Measurements from ENCODE around the gene KCNQ1. TPM values are rescaled to one million over a fixed set of nuclear protein-coding genes. Genes with fewer than 3 reads are reported as not detected.

The KCNQ1 gene
- total RNA-seq, 1 experiment from 2014 or later = not detected

DNA sequence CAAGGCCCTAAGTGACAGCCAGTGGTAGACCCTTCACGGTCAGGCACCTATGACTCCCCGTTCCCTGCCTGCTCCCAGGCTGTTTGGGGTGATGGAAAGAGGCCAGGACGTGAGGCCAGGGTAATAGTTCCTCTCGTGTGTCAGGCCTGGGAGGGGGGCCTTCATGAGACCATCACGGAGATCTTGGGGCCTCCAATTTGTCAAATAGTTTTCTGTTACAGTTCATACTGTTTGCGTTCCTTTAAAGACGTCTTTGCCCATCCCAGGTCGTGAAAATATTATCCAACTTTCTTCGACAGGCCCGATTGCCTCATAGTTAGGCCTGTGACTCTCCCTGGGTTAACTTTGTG lies 317.2 kb downstream of the KCNQ1 start:
- Histone ChIP-seq H3K27ac (no peak overlapping the region), H3K9me3 (replicated peaks) (peaks cover 2% of the 10 kb centered on the region), H3K36me3 (no peaks in the 10 kb centered on the region), H3K4me1 (no peaks in the 10 kb centered on the region), H3K4me3 (no peak overlapping the region), H3K27me3 (no peaks in the 10 kb centered on the region)
- no peak for DNase-seq

GRCh38 chr11:2762451-2762850 lies 317.6 kb downstream of the KCNQ1 start:
- Histone ChIP-seq H3K27ac (no peak overlapping the region), H3K9me3 (replicated peaks) (no peaks in the 10 kb centered on the region; the same call in 1 of the 2 replicates), H3K27me3 (no peaks in the 10 kb centered on the region), H3K4me3 (no peak overlapping the region), H3K36me3 (no peaks in the 10 kb centered on the region), H3K4me1 (no peaks in the 10 kb centered on the region)
- no peak for DNase-seq

DNA sequence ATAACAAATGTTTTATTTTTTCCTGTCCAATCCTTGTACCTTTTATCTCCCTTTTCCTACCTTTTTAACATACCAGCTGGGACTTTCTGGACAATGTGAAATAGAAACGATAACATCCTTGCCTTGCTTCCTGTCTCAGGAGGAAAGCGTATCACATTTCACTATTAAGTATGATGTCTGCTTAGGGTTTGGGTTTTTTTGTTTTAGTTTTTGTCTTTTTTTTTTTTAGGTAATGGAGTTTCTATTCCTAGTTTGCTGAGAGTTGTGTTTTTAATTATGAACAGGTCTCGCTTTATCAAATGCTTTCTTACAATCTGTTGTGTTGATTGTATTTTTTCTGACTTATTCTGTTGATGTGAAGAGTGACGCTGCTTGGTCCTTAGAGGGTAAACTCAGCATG lies 319.2 kb downstream of the KCNQ1 start:
- Histone ChIP-seq H3K36me3 (no peaks in the 10 kb centered on the region), H3K4me1 (no peaks in the 10 kb centered on the region), H3K27me3 (no peaks in the 10 kb centered on the region), H3K9me3 (replicated peaks) (no peaks in the 10 kb centered on the region), H3K4me3 (no peak overlapping the region), H3K27ac (no peak overlapping the region)
- no peak for DNase-seq

DNA sequence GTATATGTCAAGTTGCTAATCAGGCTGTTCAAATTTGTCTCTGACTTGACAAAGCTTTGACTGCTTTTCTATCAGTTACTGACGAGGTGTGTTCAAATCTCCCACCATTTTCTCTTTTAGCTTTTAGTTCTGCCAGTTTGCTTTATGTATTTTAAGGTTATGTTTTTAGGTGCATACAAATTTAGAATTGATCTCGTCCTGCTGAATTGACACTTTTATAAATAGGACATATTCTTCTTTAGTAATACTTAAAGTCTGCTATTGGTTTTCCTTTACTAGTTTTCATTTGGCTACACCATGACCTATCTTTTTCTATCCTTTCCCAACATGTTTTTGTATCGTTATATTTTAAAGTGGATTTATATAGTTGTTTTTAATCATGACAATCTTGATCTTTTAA lies 320.7 kb downstream of the KCNQ1 start:
- Histone ChIP-seq H3K27me3 (no peaks in the 10 kb centered on the region), H3K4me3 (no peak overlapping the region), H3K36me3 (no peaks in the 10 kb centered on the region), H3K9me3 (replicated peaks) (no peaks in the 10 kb centered on the region), H3K4me1 (no peaks in the 10 kb centered on the region), H3K27ac (no peak overlapping the region)
- no peak for DNase-seq

DNA sequence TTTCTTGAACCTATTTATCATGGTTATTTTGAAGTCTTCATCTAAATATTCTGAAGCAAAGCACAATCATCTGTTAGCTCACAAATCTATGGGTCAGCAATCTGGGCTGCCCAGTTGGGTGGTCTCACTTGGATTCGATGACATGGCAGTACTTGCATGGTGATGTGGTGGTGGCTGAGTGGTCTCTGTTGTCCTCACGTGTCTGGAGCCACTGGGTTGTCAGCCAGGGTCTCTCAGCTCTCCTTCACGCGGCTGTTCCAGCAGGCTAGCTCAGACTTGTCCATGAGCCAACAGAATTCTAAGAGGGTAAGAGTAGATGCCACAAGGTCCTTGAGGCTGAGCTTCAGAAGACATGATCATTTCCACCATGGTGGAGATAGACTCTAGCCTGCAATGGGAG lies 321.4 kb downstream of the KCNQ1 start:
- no peaks in the 10 kb centered on the region for H3K4me1 ChIP-seq
- no peaks in the 10 kb centered on the region for H3K36me3 ChIP-seq
- no peak for DNase-seq
- H3K27ac ChIP-seq = no peak overlapping the region
- H3K27me3 ChIP-seq = no peaks in the 10 kb centered on the region
- no peaks in the 10 kb centered on the region for H3K9me3 ChIP-seq (replicated peaks)
- H3K4me3 ChIP-seq = no peak overlapping the region

DNA sequence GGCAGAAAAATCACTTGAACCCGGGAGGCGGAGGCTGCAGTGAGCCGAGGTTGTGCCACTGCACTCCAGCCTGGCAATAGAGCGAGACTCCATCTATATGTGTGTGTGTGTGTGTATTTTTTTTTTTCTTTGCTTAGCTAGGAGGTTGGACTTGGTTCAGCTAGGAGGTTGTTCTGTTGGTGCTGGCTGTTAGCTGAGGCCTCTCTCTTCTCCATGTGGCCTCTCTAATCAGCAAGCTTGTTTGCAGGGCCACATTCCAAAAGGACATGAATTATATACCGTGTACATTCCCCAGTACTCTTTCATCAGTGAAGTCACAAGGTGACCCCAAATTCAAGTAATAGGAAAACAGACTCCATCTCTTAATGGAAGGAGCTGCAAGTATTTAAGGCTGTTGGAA lies 322.3 kb downstream of the KCNQ1 start:
- Histone ChIP-seq H3K27ac (no peak overlapping the region), H3K27me3 (no peaks in the 10 kb centered on the region), H3K9me3 (replicated peaks) (no peaks in the 10 kb centered on the region), H3K36me3 (no peaks in the 10 kb centered on the region), H3K4me3 (no peak overlapping the region), H3K4me1 (no peaks in the 10 kb centered on the region)
- no peak for DNase-seq

- Histone ChIP-seq H3K4me1 (no peaks in the 10 kb centered on the region), H3K27me3 (no peaks in the 10 kb centered on the region), H3K4me3 (no peak overlapping the region), H3K27ac (no peak overlapping the region), H3K9me3 (replicated peaks) (no peaks in the 10 kb centered on the region), H3K36me3 (no peaks in the 10 kb centered on the region)
- no peak for DNase-seq
These were observed 323.0 kb downstream of the KCNQ1 start for GRCh38 chr11:2767801-2768200.

GRCh38 chr11:2768471-2769408 lies 323.9 kb downstream of the KCNQ1 start:
- Histone ChIP-seq H3K27me3 (no peaks in the 10 kb centered on the region), H3K4me3 (no peak overlapping the region), H3K4me1 (no peaks in the 10 kb centered on the region), H3K27ac (no peak overlapping the region), H3K9me3 (replicated peaks) (no peaks in the 10 kb centered on the region), H3K36me3 (no peaks in the 10 kb centered on the region)
- DNase-seq = no peak

DNA sequence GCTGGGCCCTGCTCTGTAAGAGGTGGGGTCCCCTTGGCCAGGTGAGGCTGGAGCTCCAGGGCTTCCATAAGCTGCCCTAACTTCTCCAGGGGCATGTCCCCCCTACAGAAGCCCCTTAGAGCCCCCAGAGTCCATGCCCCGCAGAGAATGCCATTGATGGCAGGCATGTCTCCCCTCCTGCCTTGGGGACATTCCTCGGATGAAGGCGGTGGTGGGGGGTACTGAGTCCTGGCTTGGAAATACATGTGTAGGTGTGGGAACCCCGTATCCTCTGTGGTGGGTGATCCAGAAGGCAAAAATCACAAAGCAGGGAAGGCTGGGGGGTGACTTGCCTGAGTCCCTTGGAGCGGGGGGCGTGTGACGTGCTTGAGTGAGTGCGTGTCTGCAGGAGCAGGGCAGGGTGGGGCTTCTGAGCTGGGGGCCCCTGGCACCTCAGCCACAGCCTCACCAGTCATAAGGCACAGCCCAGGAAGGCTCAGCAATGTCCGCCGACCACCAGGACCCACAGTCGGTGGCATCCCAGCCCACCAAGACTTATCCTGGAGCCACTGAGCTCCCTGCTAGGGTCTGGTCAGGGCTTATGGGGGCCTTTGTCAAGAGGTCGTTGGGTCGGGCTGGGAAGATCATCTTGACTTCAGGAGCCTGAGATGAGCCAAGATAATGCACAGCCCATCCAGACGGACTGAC lies 324.7 kb downstream of the KCNQ1 start:
- H3K9me3 ChIP-seq (replicated peaks) = no peaks in the 10 kb centered on the region
- H3K4me3 ChIP-seq = no peak overlapping the region
- H3K4me1 ChIP-seq = no peaks in the 10 kb centered on the region
- H3K36me3 ChIP-seq = no peaks in the 10 kb centered on the region
- DNase-seq = no peak
- H3K27ac ChIP-seq = no peak overlapping the region
- no peaks in the 10 kb centered on the region for H3K27me3 ChIP-seq

DNA sequence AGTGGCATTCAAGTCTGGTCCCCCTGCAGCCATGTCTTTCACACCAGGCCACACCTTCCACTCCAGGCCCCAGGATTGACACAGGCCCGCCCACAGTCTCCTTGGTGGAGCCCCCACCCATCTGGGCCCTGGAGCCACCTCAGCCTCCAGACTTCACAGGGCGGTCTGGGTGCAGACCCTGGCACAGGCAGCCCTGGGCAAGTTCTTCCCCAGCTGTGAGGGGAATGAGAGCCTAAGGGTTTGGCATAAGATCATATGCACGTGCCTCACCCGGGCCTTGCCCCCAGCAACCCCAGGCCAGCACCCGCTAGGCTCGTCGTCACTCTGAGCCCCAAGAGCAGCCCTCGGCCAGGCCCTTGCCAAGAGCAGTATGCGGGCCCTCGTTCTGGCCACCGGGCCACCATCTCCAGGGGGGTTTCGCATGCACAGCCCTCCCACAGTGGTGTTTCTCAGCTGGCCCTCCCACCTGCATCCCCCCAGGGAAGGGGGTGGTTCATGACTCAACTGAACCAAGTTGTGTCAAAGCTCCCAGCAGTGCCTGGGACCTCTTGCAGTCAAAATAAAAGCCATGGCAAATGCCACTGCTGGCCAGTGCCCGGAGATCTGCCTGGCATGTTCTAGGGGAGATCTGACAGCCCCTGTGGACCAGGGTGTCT lies 325.4 kb downstream of the KCNQ1 start:
- Histone ChIP-seq H3K27ac (no peak overlapping the region), H3K27me3 (no peaks in the 10 kb centered on the region), H3K4me1 (no peaks in the 10 kb centered on the region), H3K4me3 (no peak overlapping the region), H3K9me3 (replicated peaks) (no peaks in the 10 kb centered on the region), H3K36me3 (no peaks in the 10 kb centered on the region)
- no peak for DNase-seq

DNA sequence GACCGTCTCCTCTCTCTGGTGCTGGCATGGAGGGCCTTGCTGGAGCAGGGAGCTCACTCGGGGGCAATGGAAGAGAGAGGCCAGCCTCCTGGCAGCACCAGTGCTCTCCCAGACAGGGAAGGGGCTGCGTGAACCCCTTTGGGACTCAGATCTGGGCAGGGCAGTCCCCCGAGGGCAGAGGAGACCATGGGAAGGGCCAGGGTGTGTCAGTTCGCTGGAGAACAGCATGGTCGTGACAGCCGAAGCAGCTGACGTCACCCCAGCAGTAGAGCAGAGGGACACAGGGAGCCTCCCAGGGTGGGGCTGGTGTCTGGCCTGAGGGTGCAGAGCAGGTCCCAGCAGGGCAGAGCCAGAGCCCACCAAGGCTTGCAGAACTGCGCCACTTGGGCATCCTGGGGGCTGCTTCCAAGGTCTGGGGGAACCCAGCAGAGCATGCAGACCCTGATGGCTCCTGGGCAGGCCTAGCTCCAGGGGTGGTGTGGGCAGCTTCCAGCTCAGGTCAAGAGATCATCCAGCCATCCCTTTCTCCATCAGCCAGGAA lies 326.0 kb downstream of the KCNQ1 start:
- no peak overlapping the region for H3K27ac ChIP-seq
- DNase-seq = no peak

GRCh38 chr11:2771758-2772466 lies 327.1 kb downstream of the KCNQ1 start:
- Histone ChIP-seq H3K36me3 (no peaks in the 10 kb centered on the region), H3K4me3 (no peak overlapping the region), H3K9me3 (replicated peaks) (no peaks in the 10 kb centered on the region), H3K27me3 (no peaks in the 10 kb centered on the region), H3K4me1 (no peaks in the 10 kb centered on the region), H3K27ac (no peak overlapping the region)
- no peak for DNase-seq

More for the DNA sequence above, 326.0 kb downstream of the KCNQ1 start:
- no peaks in the 10 kb centered on the region for H3K36me3 ChIP-seq
- no peaks in the 10 kb centered on the region for H3K9me3 ChIP-seq (replicated peaks)
- H3K4me3 ChIP-seq = no peak overlapping the region
- H3K27me3 ChIP-seq = no peaks in the 10 kb centered on the region
- H3K4me1 ChIP-seq = no peaks in the 10 kb centered on the region

GRCh38 chr11:2772544-2773031 lies 327.8 kb downstream of the KCNQ1 start:
- Histone ChIP-seq H3K4me1 (no peaks in the 10 kb centered on the region), H3K9me3 (replicated peaks) (no peaks in the 10 kb centered on the region), H3K27me3 (no peaks in the 10 kb centered on the region), H3K36me3 (no peaks in the 10 kb centered on the region), H3K4me3 (no peak overlapping the region), H3K27ac (no peak overlapping the region)
- DNase-seq = no peak
